ENCODE data around the gene PHYHIPL. TPM values are rescaled to one million over a fixed set of nuclear protein-coding genes. Genes with fewer than 3 reads are reported as not detected.
A peak's percentile ranks its signal among the peaks of the same experiment; 100 is the strongest.

PHYHIPL gene
- total RNA-seq, 2 experiments from 2014 or later = not detected

GRCh38 chr10:59240582-59241183 is 64.2 kb downstream of the PHYHIPL start:
- H3K4me1 Mint-ChIP-seq (ENCODE audit: low read depth) = no peaks in the 10 kb centered on the region
- ChIA-PET POLR2A (no interaction called here), CTCF (interaction anchor here (0.6 kb wide), 1 partner anchor 192 kb away, joined by 3 read pairs; no protein-coding TSS in a partner anchor)

GRCh38 chr10:59242057-59242456 is 65.6 kb downstream of the PHYHIPL start:
- CTCF ChIA-PET = no interaction called here
- no peak for TF ChIP-seq CTCF (IDR thresholded peaks at IDR 0.05)
- Mint-ChIP-seq H3K4me3 (no peak overlapping the region), H3K9me3 (no peaks in the 10 kb centered on the region), H3K36me3 (ENCODE audit: low read depth) (no peaks in the 10 kb centered on the region), H3K4me1 (ENCODE audit: low read depth) (no peaks in the 10 kb centered on the region), H3K27ac (no peak overlapping the region), H3K27me3 (peaks cover 2% of the 10 kb centered on the region)
- POLR2A ChIA-PET = no interaction called here
- ATAC-seq = no peak
- intact Hi-C loops (cut with micrococcal nuclease) = loop anchor here (5.0 to 10.0 kb wide), 2 partner anchors 343 to 380 kb away; no protein-coding TSS in a partner anchor
- DNase-seq = no peak

More at GRCh38 chr10:59240582-59241183, 64.2 kb downstream of the PHYHIPL start:
- peak; percentile 67 for TF ChIP-seq CTCF (IDR thresholded peaks at IDR 0.05)
- ATAC-seq = no peak
- Mint-ChIP-seq H3K36me3 (ENCODE audit: low read depth) (no peaks in the 10 kb centered on the region), H3K27ac (no peak overlapping the region), H3K9me3 (no peaks in the 10 kb centered on the region), H3K27me3 (peaks cover 2% of the 10 kb centered on the region), H3K4me3 (no peak overlapping the region)
- DNase-seq = no peak
- intact Hi-C loops (cut with micrococcal nuclease) = loop anchor here (5.0 to 10.0 kb wide), 2 partner anchors 344 to 382 kb away; no protein-coding TSS in a partner anchor

GRCh38 chr10:59242991-59243390 is 66.5 kb downstream of the PHYHIPL start:
- CTCF ChIA-PET = no interaction called here
- POLR2A ChIA-PET = no interaction called here
- ATAC-seq (no peak), DNase-seq (no peak)
- no peaks in the 10 kb centered on the region for H3K9me3 Mint-ChIP-seq
- peaks cover 2% of the 10 kb centered on the region for H3K27me3 Mint-ChIP-seq
- intact Hi-C loops (cut with micrococcal nuclease) = loop anchor here (5.0 to 10.0 kb wide), 2 partner anchors 342 to 379 kb away; no protein-coding TSS in a partner anchor
- no peak overlapping the region for H3K27ac Mint-ChIP-seq
- H3K4me1 Mint-ChIP-seq (ENCODE audit: low read depth) = no peaks in the 10 kb centered on the region
- no peak for TF ChIP-seq CTCF (IDR thresholded peaks at IDR 0.05)
- H3K36me3 Mint-ChIP-seq (ENCODE audit: low read depth) = no peaks in the 10 kb centered on the region
- H3K4me3 Mint-ChIP-seq = no peak overlapping the region

GRCh38 chr10:59243611-59244195 is 67.3 kb downstream of the PHYHIPL start:
- DNase-seq = no peak
- POLR2A ChIA-PET = no interaction called here
- Mint-ChIP-seq H3K4me1 (ENCODE audit: low read depth) (no peaks in the 10 kb centered on the region), H3K27ac (no peak overlapping the region), H3K36me3 (ENCODE audit: low read depth) (no peaks in the 10 kb centered on the region), H3K4me3 (no peak overlapping the region), H3K9me3 (no peaks in the 10 kb centered on the region), H3K27me3 (peaks cover 2% of the 10 kb centered on the region)
- CTCF ChIA-PET = no interaction called here
- intact Hi-C loops (cut with micrococcal nuclease) = loop anchor here (5.0 to 10.0 kb wide), 2 partner anchors 341 to 379 kb away; no protein-coding TSS in a partner anchor
- no peak for TF ChIP-seq CTCF (IDR thresholded peaks at IDR 0.05)
- no peak for ATAC-seq

- Mint-ChIP-seq H3K4me3 (no peak overlapping the region), H3K36me3 (ENCODE audit: low read depth) (no peaks in the 10 kb centered on the region), H3K27me3 (peaks cover 2% of the 10 kb centered on the region), H3K9me3 (no peaks in the 10 kb centered on the region), H3K27ac (no peak overlapping the region), H3K4me1 (ENCODE audit: low read depth) (no peaks in the 10 kb centered on the region)
- CTCF ChIA-PET = no interaction called here
- DNase-seq (no peak), ATAC-seq (no peak)
- intact Hi-C loops (cut with micrococcal nuclease) = loop anchor here (5.0 to 10.0 kb wide), 2 partner anchors 340 to 377 kb away; no protein-coding TSS in a partner anchor
- TF ChIP-seq CTCF (IDR thresholded peaks at IDR 0.05) = no peak
- POLR2A ChIA-PET = no interaction called here
Observed at GRCh38 chr10:59244871-59245270, 68.4 kb downstream of the PHYHIPL start.
